COR-L47 (cell line): ENCODE data around the gene CXorf58.
"Not testable (repeated sequence)": the region's sequence is repeated elsewhere in the genome, so short reads cannot be mapped to it uniquely, and the experiment has no call there.

ENCODE experiments used
- DNase-seq: peaks from one replicate; lab custom pipeline; 2025; lab: John Stamatoyannopoulos, UW

CXorf58 gene, protein sequence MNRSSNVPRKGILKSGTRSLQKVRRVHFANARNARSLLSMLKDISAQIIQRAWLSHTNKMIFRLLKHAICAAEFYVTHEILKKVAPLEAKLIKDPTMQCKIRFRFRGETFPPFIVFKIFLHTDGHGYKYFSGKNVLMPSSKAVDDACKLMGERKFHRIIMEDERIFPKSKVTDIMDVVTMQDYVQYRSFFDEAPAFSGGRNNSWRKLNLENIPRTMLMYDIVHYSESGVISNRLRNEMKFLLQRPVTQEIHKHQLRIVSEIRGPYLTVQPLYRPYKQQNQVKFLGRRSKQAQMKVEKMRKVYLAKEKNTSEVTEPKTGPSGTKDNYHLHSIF

DNA sequence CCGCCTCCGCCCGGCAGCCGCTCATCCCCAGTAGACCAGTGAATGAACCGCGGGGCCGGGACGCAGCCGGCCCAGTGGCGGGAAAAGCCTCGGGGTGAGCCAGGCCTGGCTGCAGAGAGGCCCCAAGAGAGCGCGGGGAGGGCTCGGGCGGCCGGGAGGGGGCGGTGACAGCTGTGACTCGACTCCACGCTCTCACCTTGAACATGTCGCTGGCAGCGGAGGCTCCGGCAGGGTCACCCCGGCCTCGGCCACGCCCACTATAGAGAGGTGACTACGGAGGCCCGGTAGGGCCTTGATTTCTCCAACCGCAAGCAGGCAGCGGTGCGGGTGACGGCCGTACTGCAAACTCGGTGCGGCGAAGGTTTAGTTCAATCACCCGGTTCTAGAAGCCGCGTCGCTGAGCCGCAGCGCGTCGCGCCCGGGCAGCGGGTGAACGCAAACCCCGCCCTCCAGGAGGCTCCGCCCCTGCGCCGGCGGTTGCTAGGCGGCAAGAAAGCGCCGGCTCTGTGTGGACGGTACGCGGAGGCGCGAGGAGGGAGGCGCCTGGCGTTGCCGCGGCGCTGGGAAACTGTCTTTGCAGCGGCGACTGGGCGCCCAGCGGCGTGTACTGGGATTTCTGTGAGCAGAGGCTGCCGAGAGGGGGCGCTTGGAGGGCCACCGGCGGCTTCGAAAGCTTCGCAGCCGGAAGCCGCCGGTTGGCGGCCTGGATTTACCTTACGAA, at the start of gene CXorf58, which contains the start of gene APOO:
Gene CXorf58, plus strand, starts transcription at position 509 of the 721 bp plus-strand sequence. CDS start 2,297 bp downstream, outside the sequence.
Gene APOO, minus strand, starts transcription at position 441 of the 721 bp plus-strand sequence. Its CDS starts 236 bp downstream, at position 205.
- peak; percentile 91 for DNase-seq

DNA sequence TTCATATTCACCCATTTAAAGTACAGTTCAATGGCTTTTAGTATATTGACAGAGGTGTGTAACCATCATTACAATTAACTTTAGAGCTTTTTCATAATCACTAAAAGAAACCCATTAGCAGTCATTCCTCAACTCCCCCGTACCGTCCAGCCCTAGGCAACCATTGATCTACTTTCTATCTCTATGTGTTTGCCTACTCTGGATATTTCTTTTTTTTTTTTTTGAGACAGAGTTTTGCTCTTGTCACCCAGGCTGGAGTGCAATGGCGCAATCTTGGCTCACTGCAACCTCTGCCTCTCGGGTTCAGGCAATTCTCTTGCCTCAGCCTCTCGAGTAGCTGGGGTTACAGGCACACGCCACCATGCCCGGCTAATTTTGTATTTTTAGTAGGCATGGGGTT, 48.6 kb upstream of the CXorf58 start:
- DNase-seq, result not testable (repeated sequence)

- DNase-seq, result no peak
Observed at GRCh38 chrX:23861215-23861896, 46.5 kb upstream of the CXorf58 start.

DNA sequence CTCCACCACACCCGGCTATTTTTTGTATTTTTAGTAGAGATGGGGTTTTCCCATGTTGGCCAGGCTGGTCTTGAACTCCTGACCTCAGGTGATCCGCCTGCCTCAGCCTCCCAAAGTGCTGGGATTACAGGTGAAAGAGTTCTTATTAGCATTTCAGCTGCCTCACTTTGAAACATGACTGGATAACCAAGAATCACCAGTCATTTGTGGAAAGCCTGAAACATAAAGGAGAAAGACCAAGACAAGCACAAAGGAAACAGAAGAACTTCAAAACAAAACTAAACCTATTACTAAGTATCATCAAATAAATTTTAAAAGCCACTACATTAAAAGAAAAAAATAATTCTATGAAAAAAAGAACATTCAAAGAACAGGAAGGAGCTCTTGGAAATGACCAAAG, 45.9 kb upstream of the CXorf58 start:
- DNase-seq, result not testable (repeated sequence)

GRCh38 chrX:23864742-23865326, 43.0 kb upstream of the CXorf58 start:
- no peak for DNase-seq

DNA sequence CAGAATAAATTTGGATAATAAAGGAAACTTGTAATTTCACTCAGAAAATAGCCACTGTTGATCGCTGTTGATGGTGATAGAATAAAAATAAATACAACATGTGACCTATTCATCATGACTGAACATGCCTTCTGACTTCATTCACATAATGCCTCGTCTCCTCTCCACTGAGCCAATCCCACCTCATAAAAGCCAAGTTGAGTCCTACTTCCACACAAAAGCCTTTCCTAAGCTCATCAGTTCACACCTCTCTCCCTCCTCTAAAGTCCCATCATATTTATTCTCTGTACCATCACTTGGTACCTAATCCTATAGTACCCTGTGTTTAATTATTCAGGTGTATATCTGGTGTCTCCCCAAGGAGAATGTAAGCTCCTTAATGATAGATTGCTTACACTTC, 37.8 kb upstream of the CXorf58 start:
- no peak for DNase-seq

DNA sequence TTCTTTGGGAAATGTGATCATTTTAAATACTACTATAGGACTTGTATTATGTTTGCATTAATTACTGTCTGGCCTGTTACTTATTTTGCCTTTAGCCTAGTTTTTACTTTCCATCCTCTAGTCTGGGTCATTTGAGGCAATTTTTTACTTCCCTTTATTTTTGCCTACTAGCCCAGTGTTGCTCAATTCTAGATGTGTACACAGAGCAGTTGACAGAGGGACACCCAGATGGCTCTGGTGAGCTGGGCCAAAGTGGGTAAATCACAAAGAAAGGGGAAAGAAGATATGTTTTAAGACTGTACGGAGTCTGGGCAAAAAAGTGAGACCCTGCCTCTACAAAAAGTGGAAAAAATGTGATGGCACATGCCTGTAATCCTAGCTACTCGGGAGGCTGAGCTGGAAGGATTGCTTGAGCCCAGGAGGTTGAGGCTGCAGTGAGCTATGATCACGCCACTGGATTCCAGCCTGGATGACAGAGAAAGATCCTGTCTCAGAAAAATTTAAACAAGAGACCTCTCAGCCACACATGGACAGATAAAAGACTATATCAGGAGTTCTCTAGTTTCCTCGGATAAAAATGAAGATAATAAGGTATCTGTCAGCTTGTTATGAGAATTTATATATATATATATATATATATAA, 35.8 kb upstream of the CXorf58 start:
- DNase-seq, result no peak

- no peak for DNase-seq
Observed at GRCh38 chrX:23879380-23880090, 28.3 kb upstream of the CXorf58 start.

DNA sequence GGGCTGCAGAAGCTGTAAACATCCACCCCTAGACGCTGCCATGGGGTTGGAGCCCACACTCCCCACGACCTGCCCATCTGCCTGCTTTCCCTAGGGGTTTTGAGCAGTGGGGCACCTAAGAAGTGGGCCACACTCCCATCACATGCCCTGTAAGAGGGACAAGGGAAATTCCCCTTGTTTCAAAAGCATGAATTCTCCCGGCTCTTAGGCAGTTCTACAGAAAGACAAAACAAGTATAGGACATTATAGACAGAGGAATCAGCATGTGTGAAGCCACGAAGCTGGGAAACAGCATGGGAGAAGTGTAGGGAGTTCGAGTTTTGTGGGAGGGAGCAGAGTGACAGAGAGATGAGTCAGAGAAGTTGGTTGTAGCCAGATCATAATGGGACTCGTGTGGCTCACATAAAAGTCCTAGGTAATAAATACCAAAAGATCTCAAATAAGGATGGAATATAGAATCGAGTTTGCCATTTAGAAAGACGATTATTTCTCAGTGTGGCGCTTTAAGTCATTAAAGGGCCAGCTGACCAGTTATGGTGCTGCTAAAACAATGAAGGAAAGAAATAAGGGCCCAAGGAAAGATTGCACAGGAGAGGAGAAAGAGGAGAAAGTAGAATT, 24.0 kb upstream of the CXorf58 start:
- DNase-seq, result no peak

DNA sequence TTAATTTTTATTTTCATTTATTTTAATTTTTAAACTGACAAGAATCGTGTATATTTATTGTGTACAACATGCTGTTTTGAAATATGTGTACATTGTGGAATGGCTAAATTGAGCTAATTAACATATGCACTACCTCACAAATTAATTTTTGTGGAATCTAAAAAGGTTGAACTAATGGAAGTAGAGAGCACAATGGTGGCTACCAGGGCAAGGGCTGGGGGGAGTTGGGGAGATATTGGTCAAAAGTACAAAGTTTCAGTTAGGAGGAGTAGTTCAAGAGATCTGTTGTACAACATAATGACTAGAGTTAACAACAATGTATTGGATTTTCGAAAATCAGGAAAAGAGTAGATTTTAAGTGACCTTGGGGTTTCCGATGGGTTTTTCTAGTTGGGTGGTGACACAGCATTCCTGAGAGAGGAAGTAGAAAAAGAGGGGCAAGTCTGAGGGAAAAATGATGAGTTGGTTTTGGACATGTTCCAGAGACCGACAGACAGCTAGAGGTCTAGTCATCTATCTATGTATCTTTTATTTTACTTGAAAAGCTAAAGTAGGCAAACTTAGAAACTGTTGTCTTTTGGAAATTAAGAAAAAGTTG, 23.3 kb upstream of the CXorf58 start:
- DNase-seq, result no peak

DNA sequence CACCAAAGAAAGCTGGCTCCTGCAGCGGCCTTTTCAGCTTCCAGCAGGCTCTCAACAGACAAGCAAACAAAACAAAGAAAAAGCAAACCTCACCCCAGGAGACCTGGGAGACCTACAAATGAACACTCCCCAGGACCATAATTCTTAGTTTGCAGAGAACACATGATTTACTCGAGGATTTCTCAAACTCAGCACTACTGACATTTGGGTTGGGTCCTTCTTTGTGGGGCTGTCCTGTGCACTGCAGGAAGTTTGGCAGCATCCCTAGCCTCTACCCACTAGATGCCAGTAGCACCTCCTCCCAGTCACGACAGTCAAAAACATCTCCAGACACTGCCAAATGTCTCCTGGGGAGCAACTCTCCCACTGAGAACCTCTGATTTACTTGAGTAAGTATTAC, 22.0 kb upstream of the CXorf58 start:
- DNase-seq, result peak; percentile 29

- DNase-seq, result no peak
Observed at GRCh38 chrX:23887451-23887850, 20.4 kb upstream of the CXorf58 start.

- no peak for DNase-seq
Observed at GRCh38 chrX:23887918-23888317, 19.9 kb upstream of the CXorf58 start.

DNA sequence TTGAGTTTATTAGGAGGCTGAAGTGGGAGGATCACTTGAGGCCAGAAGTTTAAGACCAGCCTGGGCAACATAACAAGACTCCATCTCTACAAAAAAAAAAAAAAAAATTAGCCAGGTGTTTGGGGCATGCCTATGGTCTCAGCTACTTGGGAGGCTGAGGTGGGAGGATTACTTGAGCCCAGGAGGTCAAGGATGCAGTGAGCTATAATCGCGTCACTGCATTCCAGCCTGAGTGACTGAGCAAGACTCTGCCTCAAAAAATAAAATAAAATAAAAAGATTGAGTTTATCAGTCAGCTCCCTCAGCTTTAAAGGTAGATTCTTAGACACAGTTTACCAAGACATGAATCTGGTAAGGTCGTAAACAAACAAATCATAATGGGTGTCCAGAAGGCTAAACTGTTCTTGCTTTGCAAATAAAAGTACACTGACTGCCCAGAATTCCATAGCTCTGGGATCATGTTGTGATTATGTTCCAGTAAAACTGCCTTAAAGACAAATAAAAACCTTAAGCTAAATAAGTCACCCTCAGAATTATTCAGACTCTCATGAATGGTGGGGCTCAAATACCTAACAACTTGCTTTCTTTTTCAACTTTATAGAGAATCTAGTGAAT, 18.8 kb upstream of the CXorf58 start:
- no peak for DNase-seq

DNA sequence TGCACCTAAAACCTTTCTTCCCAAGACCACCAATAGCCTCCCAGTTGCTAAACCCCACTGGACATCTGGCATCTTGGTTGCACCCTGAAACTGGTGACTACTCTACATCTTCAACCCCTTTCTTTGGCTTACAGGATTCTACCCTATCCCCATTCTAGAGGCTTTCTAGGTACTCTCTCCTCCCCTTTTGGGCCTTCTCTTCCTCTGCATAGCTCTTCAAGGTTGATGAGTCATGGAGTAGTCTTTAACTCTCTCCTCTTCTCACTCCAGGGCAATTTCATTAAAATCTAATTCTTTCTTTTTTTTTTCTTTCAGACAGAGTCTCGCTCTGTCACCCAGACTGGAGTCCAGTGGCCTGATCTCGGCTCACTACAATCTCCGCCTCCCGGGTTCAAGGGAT, 16.9 kb upstream of the CXorf58 start:
- DNase-seq, result no peak

DNA sequence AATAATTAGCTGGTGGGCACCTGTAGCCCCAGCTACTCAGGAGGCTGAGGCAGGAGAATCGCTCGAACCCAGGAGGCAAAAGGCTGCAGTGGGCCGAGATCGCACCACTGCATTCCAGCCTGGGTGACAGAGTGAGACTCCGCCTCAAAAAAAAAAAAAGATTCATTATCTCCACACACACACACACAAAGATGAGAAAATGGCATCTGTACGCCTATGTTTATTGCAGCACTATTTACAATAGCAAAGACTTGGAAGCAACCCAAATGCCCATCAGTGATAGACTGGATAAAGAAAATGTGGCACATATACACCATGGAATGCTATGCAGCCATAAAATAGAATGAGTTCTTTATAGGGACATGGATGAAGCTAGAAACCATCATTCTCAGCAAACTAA, 12.8 kb upstream of the CXorf58 start:
- DNase-seq, result not testable (repeated sequence)

DNA sequence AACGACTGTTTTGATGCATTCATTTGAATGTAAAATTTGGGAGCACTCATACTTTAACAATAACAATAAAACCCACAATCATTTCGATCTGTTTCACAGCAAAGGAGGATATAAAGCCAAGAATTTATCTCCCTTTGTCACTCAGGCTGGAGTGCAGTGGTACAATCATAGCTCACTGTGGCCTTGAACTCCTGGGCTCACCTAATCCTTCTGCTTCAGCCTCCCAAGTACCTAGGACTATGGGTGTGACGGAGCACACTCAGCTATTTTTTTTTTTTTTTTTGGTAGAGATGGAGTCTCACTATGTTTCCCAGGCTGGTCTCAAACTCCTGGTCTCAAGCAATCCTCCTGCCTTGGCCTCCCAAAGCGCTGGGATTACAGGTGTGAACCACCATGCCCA, 11.3 kb upstream of the CXorf58 start:
- DNase-seq, result not testable (repeated sequence)

DNA sequence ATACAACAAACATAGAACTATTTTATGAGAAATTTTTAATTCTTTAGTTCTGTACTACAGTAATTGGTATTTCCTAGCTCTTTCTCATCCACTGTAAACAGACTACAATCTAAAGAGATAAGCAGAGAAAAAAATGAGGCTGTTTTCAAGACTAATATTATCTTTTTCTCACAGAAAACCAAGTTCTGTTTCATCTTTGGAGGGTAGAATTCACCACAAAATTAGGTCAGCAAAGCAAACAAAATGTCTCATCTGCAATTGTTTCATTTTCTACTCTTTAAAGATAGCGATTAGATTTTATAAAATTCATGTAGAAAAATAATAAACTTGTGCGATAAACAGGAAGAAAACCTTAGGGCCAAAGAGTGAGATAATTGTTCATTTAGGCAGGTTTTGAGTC, 10.8 kb upstream of the CXorf58 start:
- no peak for DNase-seq

DNA sequence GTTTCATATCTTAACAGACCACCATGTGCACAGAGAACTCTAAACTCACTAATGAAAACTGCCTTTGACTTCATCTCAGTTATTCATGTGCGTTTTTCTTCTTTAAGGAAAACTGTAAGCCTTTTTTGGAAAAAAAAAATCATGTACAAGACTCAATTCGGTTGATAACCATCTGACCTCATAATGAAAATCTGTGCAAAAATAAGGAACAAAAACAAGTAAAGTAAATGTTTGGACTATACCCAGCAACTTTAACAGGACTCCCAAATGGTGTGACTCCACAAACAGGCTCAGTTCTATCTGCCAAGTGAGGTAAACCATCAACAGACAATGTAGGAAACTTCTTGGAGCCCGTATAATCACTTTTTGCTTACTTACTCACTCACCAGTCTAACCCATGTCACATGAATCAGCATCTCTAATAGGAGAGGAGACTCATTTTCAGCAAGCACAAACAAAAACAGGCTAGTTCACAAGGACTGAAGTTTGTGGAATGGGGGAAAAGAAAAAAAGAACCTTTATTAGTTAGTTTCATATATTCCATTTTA, 9.3 kb upstream of the CXorf58 start:
- DNase-seq, result no peak
